ENCODE results near the gene HMGXB4. TPM values are rescaled to one million over a fixed set of nuclear protein-coding genes. Genes with fewer than 3 reads are reported as not detected.
"Not testable (repeated sequence)": the region's sequence is repeated elsewhere in the genome, so short reads cannot be mapped to it uniquely, and the experiment has no call there.

The HMGXB4 gene, protein sequence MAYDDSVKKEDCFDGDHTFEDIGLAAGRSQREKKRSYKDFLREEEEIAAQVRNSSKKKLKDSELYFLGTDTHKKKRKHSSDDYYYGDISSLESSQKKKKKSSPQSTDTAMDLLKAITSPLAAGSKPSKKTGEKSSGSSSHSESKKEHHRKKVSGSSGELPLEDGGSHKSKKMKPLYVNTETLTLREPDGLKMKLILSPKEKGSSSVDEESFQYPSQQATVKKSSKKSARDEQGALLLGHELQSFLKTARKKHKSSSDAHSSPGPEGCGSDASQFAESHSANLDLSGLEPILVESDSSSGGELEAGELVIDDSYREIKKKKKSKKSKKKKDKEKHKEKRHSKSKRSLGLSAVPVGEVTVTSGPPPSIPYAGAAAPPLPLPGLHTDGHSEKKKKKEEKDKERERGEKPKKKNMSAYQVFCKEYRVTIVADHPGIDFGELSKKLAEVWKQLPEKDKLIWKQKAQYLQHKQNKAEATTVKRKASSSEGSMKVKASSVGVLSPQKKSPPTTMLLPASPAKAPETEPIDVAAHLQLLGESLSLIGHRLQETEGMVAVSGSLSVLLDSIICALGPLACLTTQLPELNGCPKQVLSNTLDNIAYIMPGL
- 10 to 100 TPM; 16.9 to 19.7 TPM for total RNA-seq
- long read RNA-seq, partial matches to known transcripts = 6 of 9 reads
- long read RNA-seq, other reads (novel, unspliced or antisense) = 1 of 9 reads

- DNase-seq (peak; percentile 86 to 90), ATAC-seq (peak; percentile 95)
- intact Hi-C loops (cut with DNase I, micrococcal nuclease) = no loop called here
These were observed at the start of gene HMGXB4 for GRCh38 chr22:35257321-35258190. TSS of gene HMGXB4 (plus strand) at chr22:35257493. CDS start at chr22:35262391, 4,898 bp downstream.

DNA sequence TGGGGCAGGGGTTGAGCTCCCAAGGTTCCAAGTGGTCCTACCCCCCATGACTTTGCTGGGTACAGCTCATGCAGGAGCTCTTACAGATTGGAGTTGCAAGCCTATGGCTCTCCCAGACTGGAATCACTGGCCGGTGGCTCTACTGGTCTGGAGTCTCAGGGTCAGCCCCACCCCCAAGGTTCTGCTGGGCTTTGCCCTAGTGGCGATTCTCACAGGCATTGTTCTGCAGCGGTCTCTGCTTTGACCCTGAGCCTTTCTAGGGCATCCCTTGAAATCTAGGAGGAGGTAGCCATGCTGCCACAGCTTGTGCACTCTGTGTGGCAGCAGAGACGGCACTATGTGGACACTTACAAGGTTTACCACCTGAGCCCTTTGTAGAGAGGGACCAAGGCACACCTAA is 49.3 kb upstream of the HMGXB4 start:
- no peak for ATAC-seq
- DNase-seq = no peak

DNA sequence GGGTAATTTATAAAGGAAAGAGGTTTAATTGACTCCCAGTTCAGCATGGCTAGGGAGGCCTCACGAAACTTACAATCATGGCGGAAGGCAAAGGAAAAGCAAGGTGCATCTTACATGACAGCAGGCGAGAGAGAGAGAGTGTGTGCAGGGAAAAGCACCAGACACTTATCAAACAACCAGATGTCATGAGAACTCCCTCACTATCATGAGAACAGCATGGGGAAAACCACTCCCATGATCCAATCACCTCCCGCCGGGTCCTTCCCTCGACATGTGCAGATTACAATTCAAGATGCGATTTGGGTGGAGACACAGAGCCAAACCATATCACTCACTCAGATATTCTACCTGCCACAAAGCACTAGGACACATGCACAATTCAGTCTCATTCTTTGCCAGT is 48.1 kb upstream of the HMGXB4 start:
- ATAC-seq (no peak), DNase-seq (no peak)
- intact Hi-C loops (cut with DNase I, micrococcal nuclease) = no loop called here

More for the DNA sequence above, 49.3 kb upstream of the HMGXB4 start:
- intact Hi-C loops (cut with DNase I, micrococcal nuclease) = no loop called here

DNA sequence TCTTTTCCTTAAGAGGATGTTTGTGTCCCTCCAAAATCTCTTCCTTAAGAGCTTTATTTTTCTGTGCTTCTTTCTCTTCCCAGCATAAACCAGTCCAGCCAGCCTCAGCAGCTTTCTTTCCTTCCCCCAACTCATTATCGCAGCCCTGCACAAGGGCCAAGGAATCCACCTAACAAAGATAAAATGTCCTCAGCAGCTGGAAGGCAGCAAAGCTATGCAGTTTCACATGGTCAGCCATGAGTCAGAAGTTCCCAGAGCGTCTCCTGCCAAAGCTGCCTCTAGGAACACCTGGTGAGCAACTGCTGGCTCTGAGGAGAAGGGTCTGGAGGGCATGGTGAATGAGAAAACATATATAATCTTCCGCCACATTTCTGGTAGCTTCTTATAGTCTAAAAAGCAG is 45.3 kb upstream of the HMGXB4 start:
- DNase-seq (no peak), ATAC-seq (no peak)
- intact Hi-C loops (cut with DNase I, micrococcal nuclease) = no loop called here

- DNase-seq = no peak
- intact Hi-C loops (cut with DNase I, micrococcal nuclease) = no loop called here
These were observed 44.3 kb upstream of the HMGXB4 start for GRCh38 chr22:35212996-35213395.

GRCh38 chr22:35214968-35215367 is 42.3 kb upstream of the HMGXB4 start:
- intact Hi-C loops (cut with DNase I, micrococcal nuclease) = no loop called here
- ATAC-seq (no peak), DNase-seq (no peak)

More at GRCh38 chr22:35212996-35213395, 44.3 kb upstream of the HMGXB4 start:
- no peak for ATAC-seq

- ATAC-seq (no peak), DNase-seq (no peak)
- intact Hi-C loops (cut with DNase I, micrococcal nuclease) = no loop called here
These were observed 41.3 kb upstream of the HMGXB4 start for GRCh38 chr22:35215993-35216392.

DNA sequence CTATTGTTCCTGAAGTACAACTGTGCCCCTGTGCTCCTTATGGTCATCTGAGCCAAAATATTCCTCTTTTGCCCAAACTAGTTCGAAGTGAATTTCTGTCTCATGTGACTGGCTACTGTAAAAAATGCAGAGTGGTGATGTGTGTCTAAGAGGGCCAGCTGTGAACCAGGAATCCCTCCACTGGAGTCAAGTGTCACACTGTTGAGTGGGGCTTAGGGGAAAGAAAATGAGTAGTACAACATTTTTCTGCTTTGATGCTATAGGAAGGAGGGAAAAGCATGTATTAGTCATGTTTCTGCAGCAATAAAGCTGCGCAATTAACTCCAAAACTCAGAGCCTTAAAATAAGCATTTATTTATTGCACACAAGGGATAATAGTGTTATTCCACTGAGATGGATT is 39.8 kb upstream of the HMGXB4 start:
- no peak for ATAC-seq
- intact Hi-C loops (cut with DNase I, micrococcal nuclease) = no loop called here
- no peak for DNase-seq

- ATAC-seq = no peak
- DNase-seq = no peak
- intact Hi-C loops (cut with DNase I, micrococcal nuclease) = no loop called here
These were observed 39.2 kb upstream of the HMGXB4 start for GRCh38 chr22:35218079-35218478.

DNA sequence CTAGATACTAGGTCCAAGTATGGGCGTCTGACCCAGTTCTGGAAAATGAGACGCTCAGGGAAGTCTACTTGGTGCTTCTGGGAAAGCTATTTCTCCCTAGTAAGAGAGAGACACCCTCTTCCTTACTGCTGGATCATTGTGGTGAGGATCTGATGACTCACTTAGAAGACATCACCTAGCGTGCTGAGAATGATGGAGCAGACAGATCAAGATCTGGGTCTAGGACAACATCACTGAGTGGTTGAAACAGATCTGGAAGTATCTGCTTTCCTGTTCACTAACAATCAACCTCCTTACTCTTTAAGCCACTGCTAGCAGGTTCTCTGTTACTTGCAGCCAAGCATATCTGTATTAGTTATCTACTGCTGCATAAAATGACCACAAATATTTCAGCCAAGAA is 38.3 kb upstream of the HMGXB4 start:
- no peak for DNase-seq
- intact Hi-C loops (cut with DNase I, micrococcal nuclease) = no loop called here
- ATAC-seq = no peak

DNA sequence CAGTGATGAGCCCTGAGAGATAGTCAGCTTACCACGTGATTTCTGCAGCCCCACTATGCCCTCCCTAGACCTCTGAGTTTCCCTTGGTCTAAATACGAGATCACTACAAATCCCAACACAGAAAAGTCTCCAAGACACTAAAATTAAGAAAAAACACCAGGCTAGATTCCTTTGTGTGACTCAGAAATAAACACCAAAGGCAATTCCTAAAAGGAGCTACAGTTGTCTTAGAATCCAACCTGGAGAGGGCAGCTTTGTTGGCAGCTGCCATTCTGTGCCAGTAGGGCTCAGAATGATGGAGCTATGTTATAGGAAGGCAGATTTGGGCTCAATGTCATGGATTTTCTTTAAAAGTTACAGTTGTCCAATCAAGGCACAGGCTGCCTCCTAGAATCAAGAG is 37.1 kb upstream of the HMGXB4 start:
- intact Hi-C loops (cut with DNase I, micrococcal nuclease) = no loop called here
- DNase-seq = no peak
- ATAC-seq = no peak

- intact Hi-C loops (cut with DNase I, micrococcal nuclease) = no loop called here
- DNase-seq (no peak), ATAC-seq (no peak)
These were observed 32.3 kb upstream of the HMGXB4 start for GRCh38 chr22:35225010-35225409.

DNA sequence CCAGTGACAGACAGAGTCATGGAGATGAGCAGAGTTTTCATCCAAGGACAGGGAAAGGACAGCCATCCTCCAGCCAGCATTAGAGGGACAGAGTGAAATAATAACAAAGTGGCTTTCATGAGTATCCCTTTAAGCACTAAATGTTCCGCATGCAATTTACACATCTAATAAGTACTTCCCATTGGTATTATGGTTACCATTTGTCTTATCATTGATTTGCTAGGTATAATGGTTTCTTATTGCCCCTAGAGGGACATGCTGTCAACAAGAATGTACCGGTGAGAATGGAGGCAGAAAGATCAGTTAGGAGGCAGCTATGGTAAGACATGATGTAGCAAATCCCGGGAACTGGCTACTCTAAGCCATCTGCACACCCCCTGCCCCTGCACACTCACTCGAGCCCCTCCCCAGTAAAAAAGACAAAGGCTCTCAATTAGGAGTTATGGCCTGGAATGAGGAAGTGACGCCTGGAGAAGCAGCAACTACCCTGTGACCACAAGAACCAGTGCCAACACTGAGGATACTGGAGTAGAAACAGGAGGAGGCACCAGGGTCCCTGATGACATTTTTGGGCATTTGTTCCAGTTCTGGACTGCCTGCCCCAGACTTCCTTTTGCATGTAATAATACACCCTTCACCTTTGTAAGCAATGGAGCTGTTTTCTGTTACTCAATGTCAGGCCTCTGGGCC is 30.2 kb upstream of the HMGXB4 start:
- no peak for DNase-seq
- no peak for ATAC-seq

DNA sequence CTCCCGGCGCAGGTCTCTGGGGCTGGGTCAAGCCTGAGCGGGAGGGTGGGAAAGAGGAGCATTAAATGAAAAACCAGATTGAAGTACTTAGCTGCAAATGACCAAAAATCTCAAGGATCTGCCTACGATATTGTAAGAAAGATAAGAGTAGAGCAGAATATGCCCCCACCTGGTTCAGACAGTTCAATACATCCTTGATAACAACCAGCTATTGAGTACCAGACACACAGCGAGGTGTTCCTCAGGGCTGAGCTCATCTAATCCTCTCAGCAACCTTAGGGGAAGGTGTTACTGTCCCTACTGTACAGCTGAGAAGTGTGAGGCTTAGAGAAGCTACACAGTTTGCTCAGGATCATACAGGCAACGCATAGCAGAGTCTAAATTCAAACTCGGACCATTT is 27.4 kb upstream of the HMGXB4 start:
- DNase-seq = no peak
- intact Hi-C loops (cut with DNase I, micrococcal nuclease) = no loop called here

More for the DNA sequence above, 30.2 kb upstream of the HMGXB4 start:
- intact Hi-C loops (cut with DNase I, micrococcal nuclease) = no loop called here

DNA sequence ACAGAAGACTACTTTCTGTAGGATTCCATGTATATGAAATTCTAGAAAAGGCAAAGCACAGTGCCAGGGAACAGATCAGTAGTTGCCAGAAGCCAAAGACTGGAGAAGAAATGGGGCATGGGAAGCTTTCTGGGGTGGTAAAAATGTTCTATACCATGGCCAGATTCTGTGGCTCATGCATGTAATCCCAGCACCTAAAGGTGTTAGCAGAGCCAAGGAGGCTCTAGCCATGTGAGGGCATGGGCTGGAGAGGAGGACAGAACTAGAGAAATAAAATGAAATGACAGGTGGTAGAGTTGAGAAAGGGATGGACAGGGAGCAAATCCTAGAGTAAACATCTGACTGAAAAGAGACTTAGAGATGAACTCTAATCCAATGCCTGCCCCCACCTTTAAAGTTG is 26.9 kb upstream of the HMGXB4 start:
- intact Hi-C loops (cut with DNase I, micrococcal nuclease) = no loop called here
- ATAC-seq (no peak), DNase-seq (no peak)

More for the DNA sequence above, 27.4 kb upstream of the HMGXB4 start:
- ATAC-seq = no peak

GRCh38 chr22:35230839-35231584 is 26.3 kb upstream of the HMGXB4 start:
- intact Hi-C loops (cut with DNase I, micrococcal nuclease) = no loop called here
- DNase-seq (peak; percentile 8 to 30), ATAC-seq (peak; percentile 65)

GRCh38 chr22:35231585-35232084 is 25.7 kb upstream of the HMGXB4 start:
- ATAC-seq (peak; percentile 94), DNase-seq (peak; percentile 44 to 74)
- intact Hi-C loops (cut with DNase I, micrococcal nuclease) = no loop called here

DNA sequence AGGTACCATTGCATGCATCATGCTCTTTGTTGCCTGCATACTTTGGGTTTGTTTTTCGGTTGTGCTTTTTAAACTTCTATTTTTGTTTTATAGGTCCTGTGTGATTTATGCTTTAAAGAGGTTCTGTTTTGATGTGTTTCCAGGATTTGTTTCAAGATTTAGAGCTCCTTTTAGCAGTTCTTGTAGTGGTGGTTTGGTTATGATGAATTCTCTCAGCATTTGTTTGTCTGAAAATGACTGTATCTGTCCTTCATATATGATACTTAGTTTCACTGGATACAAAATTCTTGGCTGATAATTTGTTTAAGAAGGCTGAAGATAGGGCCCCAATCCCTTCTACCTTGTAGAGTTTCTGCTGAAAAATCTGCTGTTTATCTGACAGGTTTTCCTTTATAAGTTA is 18.5 kb upstream of the HMGXB4 start:
- DNase-seq; intact Hi-C loops (cut with DNase I, micrococcal nuclease); ATAC-seq: not testable (repeated sequence)
